GM12878 (cell line): ENCODE measurements around the gene PAIP2. TPM values are rescaled to one million over a fixed set of nuclear protein-coding genes. Genes with fewer than 3 reads are reported as not detected.
A peak's percentile ranks its signal among the peaks of the same experiment; 100 is the strongest.

ENCODE experiments used
- BCL11A ChIP-seq: IDR thresholded peaks from 2 replicates; pipeline ENCODE4 v1.6.1; 2011; ENCODE audit warnings: low read depth, low read length
- FOXK2 ChIP-seq: fragments of 450-650 bp; IDR thresholded peaks from 2 replicates; pipeline ENCODE4 v1.6.1; 2017; ENCODE audit warnings: mild to moderate bottlenecking, moderate library complexity
- HDAC6 ChIP-seq: fragments of 200-600 bp; sonication (generic); IDR thresholded peaks from one replicate; pipeline ENCODE4 v1.8.0; 2017; ENCODE audit warnings: antibody characterized with exemption; ENCODE audit not compliant: unreplicated experiment
- IKZF1 ChIP-seq: fragments of 450-650 bp; conservative IDR thresholded peaks from 2 replicates; pipeline ENCODE4 v1.6.1; 2017; ENCODE audit warnings: antibody characterized with exemption, mild to moderate bottlenecking
- IKZF2 ChIP-seq, 2 experiments: fragments of 450-650 bp; IDR thresholded peaks; 2 replicates each; pipeline ENCODE4 v1.6.1; 2017; ENCODE audit warnings: mild to moderate bottlenecking in 2 of 2, moderate library complexity in 2 of 2
- JUNB ChIP-seq: IDR thresholded peaks from 2 replicates; pipeline ENCODE4 v1.6.1; 2016; ENCODE audit warnings: antibody characterized with exemption, mild to moderate bottlenecking
- LARP7 ChIP-seq: fragments of 450-650 bp; IDR thresholded peaks from 2 replicates; pipeline ENCODE4 v1.6.1; 2017; ENCODE audit warnings: mild to moderate bottlenecking
- MEF2B ChIP-seq: fragments of 450-650 bp; IDR thresholded peaks from 2 replicates; pipeline ENCODE4 v1.6.1; 2018; ENCODE audit warnings: mild to moderate bottlenecking, moderate library complexity; ENCODE audit not compliant: partially characterized antibody, poor library complexity, severe bottlenecking
- MYB ChIP-seq: fragments of 150-350 bp; IDR thresholded peaks from 2 replicates; pipeline ENCODE4 v1.6.1; 2014; ENCODE audit warnings: mild to moderate bottlenecking, low read depth, low read length, borderline replicate concordance
- NFYA ChIP-seq: IDR thresholded peaks from 2 replicates; pipeline ENCODE4 v1.6.1; 2011; ENCODE audit warnings: low read depth, mild to moderate bottlenecking, low read length, improper control_type of control experiment, borderline replicate concordance
- NR2C2 ChIP-seq: IDR thresholded peaks from 2 replicates; pipeline ENCODE4 v1.6.1; 2011; ENCODE audit warnings: borderline replicate concordance, low read depth; ENCODE audit not compliant: control insufficient read depth, insufficient read length
- POLR2AphosphoS2 ChIP-seq: IDR thresholded peaks from 2 replicates; pipeline ENCODE4 v1.6.1; 2011; ENCODE audit warnings: low read depth, mild to moderate bottlenecking, low read length, improper control_type of control experiment, moderate library complexity
- SIX5 ChIP-seq: IDR thresholded peaks from 2 replicates; pipeline ENCODE4 v1.6.1; 2011; ENCODE audit warnings: mild to moderate bottlenecking, low read depth, low read length, moderate library complexity; ENCODE audit not compliant: severe bottlenecking
- SKIL ChIP-seq: fragments of 450-650 bp; IDR thresholded peaks from 2 replicates; pipeline ENCODE4 v1.6.1; 2017; ENCODE audit warnings: mild to moderate bottlenecking, low read depth, inconsistent platforms; ENCODE audit not compliant: poor library complexity, severe bottlenecking
- SPI1 ChIP-seq: IDR thresholded peaks from 2 replicates; pipeline ENCODE4 v1.6.1; 2011; ENCODE audit warnings: low read depth, mild to moderate bottlenecking, low read length, moderate library complexity, borderline replicate concordance; ENCODE audit not compliant: insufficient read depth
- STAT1 ChIP-seq: fragments of 450-650 bp; conservative IDR thresholded peaks from 2 replicates; pipeline ENCODE4 v1.6.1; 2014; ENCODE audit warnings: antibody characterized with exemption, mild to moderate bottlenecking
- YY1 ChIP-seq: IDR thresholded peaks from 2 replicates; pipeline ENCODE4 v1.6.1; 2011; ENCODE audit warnings: low read depth, mild to moderate bottlenecking, low read length
- ZNF24 ChIP-seq: fragments of 450-650 bp; IDR thresholded peaks from 2 replicates; pipeline ENCODE4 v1.6.1; 2017; ENCODE audit warnings: antibody characterized with exemption, mild to moderate bottlenecking
- polyA plus RNA-seq, 11 experiments: library from polyadenylated mRNA; depleted of rRNA in 4 of 11; unstranded in 6 of 11; stranded (reverse) in 5 of 11; fragments of >200 nt; fragmentation: Nextera tagmentation in 4 of 11; fragmentation: Illumina TruSeq in 1 of 11; extraction: Ambion mirVana in 4 of 11; extraction: Trizol in 1 of 11; gene quantifications; 1 replicate in 1 of 11; 2 replicates in 10 of 11; pipeline versions ENCODE4 v1.2.1 to v1.2.3, GENCODE V29; 2011 to 2016; ENCODE audit warnings: inconsistent platforms in 2 of 11, missing spikeins in 2 of 11, low read depth in 1 of 11
- total RNA-seq, 4 experiments: library from RNA; depleted of rRNA in 3 of 4; stranded (reverse); fragments of >200 nt in 3 of 4; fragmentation: Illumina TruSeq in 1 of 4; extraction: Trizol in 1 of 4; gene quantifications; 2 replicates each; pipeline versions ENCODE4 v1.2.1 to v1.2.3, GENCODE V29; 2013 to 2021
- TF ChIP-seq, protein P1 (sequence below): fragments of 450-650 bp; IDR thresholded peaks from 2 replicates; pipeline ENCODE4 v1.6.1; 2018; ENCODE audit warnings: borderline replicate concordance, mild to moderate bottlenecking; ENCODE audit not compliant: partially characterized antibody

The PAIP2 gene
- total and polyA plus RNA-seq, 10 of the 15 experiments (the other 5 are each of a cell fraction or from before 2014, with no cell fraction given) = 49.9 to 154 (median 102) TPM

DNA sequence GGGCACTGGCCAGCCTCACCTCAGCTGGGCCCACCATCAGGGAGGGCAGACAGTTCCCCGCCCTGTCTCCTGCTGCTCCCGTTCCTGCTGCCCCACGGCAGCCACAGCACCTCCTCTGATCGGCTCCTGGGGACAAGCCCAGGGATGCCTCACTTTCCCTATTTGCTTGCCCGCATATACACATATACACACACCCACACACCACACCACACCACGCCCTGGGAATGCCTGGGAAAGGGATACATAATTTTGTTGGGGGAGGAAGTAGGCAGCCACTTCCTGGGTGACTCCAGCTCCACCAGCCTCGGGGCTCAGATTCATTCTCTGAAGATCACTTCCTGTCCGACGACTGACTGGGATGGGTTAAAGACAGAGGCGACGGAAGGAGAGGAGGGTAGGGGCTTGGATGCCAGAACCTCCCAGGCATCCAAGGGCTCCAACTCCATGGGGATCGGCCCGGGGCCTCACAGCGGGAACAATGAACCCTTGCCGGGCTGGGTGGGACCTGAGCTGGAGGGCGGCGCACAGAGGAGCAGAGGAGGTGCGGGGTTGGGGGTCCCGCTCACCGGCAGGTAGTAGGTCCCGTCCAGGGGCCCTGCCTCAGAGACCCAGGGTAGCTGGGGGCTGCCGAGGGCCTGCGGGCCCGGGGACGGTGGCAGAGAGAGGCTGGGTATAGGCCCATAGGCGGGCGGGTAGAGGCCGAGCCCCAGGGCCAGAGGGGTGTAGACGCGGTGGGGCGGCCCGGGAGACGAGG lies 50.1 kb downstream of the PAIP2 start (continued):
- TF ChIP-seq JUNB (no peak), YY1 (no peak), HDAC6 (no peak), SKIL (peak; percentile 12), MEF2B (no peak), MYB (no peak), SPI1 (peak; percentile 66; the same call in 1 of the 2 replicates), POLR2AphosphoS2 (0 out of 2 replicates have a peak, but pooled peaks have one; percentile 18), SIX5 (no peak), STAT1 (no peak), IKZF1 (peak; percentile 57; the same call in 1 of the 2 replicates), FOXK2 (no peak), ZNF24 (no peak), NFYA (no peak), BCL11A (no peak), LARP7 (no peak; the same call in 1 of the 2 replicates), NR2C2 (no peak), IKZF2 (IDR thresholded peaks at IDR 0.05) (peak; percentile 76)
- TF ChIP-seq, protein P1, sequence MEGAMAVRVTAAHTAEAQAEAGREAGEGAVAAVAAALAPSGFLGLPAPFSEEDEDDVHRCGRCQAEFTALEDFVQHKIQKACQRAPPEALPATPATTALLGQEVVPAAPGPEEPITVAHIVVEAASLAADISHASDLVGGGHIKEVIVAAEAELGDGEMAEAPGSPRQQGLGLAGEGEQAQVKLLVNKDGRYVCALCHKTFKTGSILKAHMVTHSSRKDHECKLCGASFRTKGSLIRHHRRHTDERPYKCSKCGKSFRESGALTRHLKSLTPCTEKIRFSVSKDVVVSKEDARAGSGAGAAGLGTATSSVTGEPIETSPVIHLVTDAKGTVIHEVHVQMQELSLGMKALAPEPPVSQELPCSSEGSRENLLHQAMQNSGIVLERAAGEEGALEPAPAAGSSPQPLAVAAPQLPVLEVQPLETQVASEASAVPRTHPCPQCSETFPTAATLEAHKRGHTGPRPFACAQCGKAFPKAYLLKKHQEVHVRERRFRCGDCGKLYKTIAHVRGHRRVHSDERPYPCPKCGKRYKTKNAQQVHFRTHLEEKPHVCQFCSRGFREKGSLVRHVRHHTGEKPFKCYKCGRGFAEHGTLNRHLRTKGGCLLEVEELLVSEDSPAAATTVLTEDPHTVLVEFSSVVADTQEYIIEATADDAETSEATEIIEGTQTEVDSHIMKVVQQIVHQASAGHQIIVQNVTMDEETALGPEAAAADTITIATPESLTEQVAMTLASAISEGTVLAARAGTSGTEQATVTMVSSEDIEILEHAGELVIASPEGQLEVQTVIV = no peak
